Lower lobe of right lung (tissue), 2 donors: ENCODE measurements around the gene RARG. TPM values are rescaled to one million over a fixed set of nuclear protein-coding genes. Genes with fewer than 3 reads are reported as not detected.
A peak's percentile ranks its signal among the peaks of the same experiment; 100 is the strongest.

Source experiments
- ATAC-seq, 2 donors: fragments of 200-7000 bp; cut with Tn5 transposase; one replicate each; pipeline ENCODE4 v1.9.1; 2020 to 2022; ENCODE audit warnings: mild to moderate bottlenecking in 2 of 2, moderate library complexity in 2 of 2
- DNase-seq: peaks from one replicate; pipeline ENCODE4 v3.0.0-alpha.2; 2020
- H3K27ac ChIP-seq: fragments of 200-600 bp; one replicate; pipeline ENCODE4 v1.8.0; 2022
- H3K27me3 ChIP-seq: fragments of 200-600 bp; one replicate; pipeline ENCODE4 v1.8.0; 2022; ENCODE audit warnings: low read depth
- H3K36me3 ChIP-seq: fragments of 200-600 bp; one replicate; pipeline ENCODE4 v1.8.0; 2022; ENCODE audit warnings: mild to moderate bottlenecking
- H3K4me1 ChIP-seq: fragments of 200-600 bp; one replicate; pipeline ENCODE4 v1.8.0; 2022
- H3K4me3 ChIP-seq: fragments of 200-600 bp; one replicate; pipeline ENCODE4 v1.8.0; 2022; ENCODE audit warnings: mild to moderate bottlenecking
- H3K9me3 ChIP-seq: fragments of 200-600 bp; one replicate; pipeline ENCODE4 v1.8.0; 2022
- CTCF ChIP-seq: fragments of 200-600 bp; IDR thresholded peaks from one replicate; pipeline ENCODE4 v1.8.0; 2022; ENCODE audit warnings: antibody characterized with exemption, mild to moderate bottlenecking
- intact Hi-C: fragments of 100-400 bp; cut with DNase I; formaldehyde crosslinking; loops from one replicate; pipeline ENCODE4 v1.11.0; 2022
- total RNA-seq: library from RNA; stranded (reverse); fragmentation: NEBNext Ultra II Directional; extraction: Animal tissue kit (Norgen Biotek cat#: 25700); gene quantifications from one replicate; pipeline ENCODE4 v1.2.1, GENCODE V29; 2021
- donor health status: DM: no; HTN: yes; CAD: no; lungs with severe emphysema.

Gene RARG
- total RNA-seq, 1 donor from 2014 or later: 30.1 TPM

- intact Hi-C loops: no loop called here
- no peak for TF ChIP-seq CTCF
- no peak overlapping the region for H3K27ac ChIP-seq
- H3K4me1 ChIP-seq: peaks cover 31% of the 10 kb centered on the region
- ATAC-seq (no peak), DNase-seq (no peak)
- no peak overlapping the region for H3K4me3 ChIP-seq
- no peaks in the 10 kb centered on the region for H3K9me3 ChIP-seq
- no peaks in the 10 kb centered on the region for H3K27me3 ChIP-seq
- H3K36me3 ChIP-seq: peaks cover 79% of the 10 kb centered on the region
Measured at GRCh38 chr12:53186745-53187144, 45.3 kb downstream of the RARG start.

GRCh38 chr12:53185582-53186153 is 46.3 kb downstream of the RARG start:
- DNase-seq (no peak), ATAC-seq (no peak)
- intact Hi-C loops: no loop called here

DNA sequence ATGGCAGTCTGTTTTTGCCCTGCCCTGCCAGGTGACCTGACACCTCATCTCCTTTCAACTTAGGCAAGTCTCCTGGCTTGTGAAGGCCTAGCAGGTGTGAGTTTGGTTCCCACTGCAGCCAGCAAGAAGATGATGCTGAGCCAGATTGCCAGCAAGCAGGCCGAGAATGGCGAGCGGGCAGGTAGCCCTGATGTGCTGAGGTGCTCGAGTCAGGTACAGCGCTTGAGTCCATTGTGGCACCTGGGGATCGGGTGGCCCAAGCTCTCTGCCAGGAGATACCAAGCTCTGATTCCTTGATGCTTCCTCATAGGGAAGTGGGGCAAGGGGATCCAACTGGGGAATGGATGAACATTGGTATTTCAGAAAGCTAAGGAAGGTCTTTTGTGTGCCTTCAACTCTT is 47.2 kb downstream of the RARG start:
- TF ChIP-seq CTCF: no peak
- intact Hi-C loops: no loop called here
- DNase-seq: no peak
- Histone ChIP-seq H3K27ac (no peak overlapping the region), H3K4me1 (peaks cover 40% of the 10 kb centered on the region), H3K36me3 (peaks cover 74% of the 10 kb centered on the region), H3K4me3 (no peak overlapping the region), H3K9me3 (no peaks in the 10 kb centered on the region), H3K27me3 (no peaks in the 10 kb centered on the region)
- no peak for ATAC-seq

More at GRCh38 chr12:53185582-53186153, 46.3 kb downstream of the RARG start:
- no peak overlapping the region for H3K27ac ChIP-seq
- peaks cover 39% of the 10 kb centered on the region for H3K4me1 ChIP-seq
- H3K27me3 ChIP-seq: no peaks in the 10 kb centered on the region
- no peak overlapping the region for H3K4me3 ChIP-seq
- TF ChIP-seq CTCF: no peak
- no peaks in the 10 kb centered on the region for H3K9me3 ChIP-seq
- peaks cover 74% of the 10 kb centered on the region for H3K36me3 ChIP-seq

- peak overlapping the region; percentile 79 for H3K4me3 ChIP-seq
- H3K27ac ChIP-seq: no peak overlapping the region
- no peak for ATAC-seq
Measured at GRCh38 chr12:53182903-53183302, 49.1 kb downstream of the RARG start.

GRCh38 chr12:53181935-53182334 is 50.1 kb downstream of the RARG start:
- H3K27ac ChIP-seq: no peak overlapping the region

More at GRCh38 chr12:53182903-53183302, 49.1 kb downstream of the RARG start:
- Histone ChIP-seq H3K9me3 (no peaks in the 10 kb centered on the region), H3K4me1 (peaks cover 47% of the 10 kb centered on the region), H3K27me3 (no peaks in the 10 kb centered on the region), H3K36me3 (peaks cover 62% of the 10 kb centered on the region)
- intact Hi-C loops: no loop called here
- DNase-seq: no peak
- no peak for TF ChIP-seq CTCF

More at GRCh38 chr12:53181935-53182334, 50.1 kb downstream of the RARG start:
- H3K4me3 ChIP-seq: peak overlapping the region; percentile 79
- TF ChIP-seq CTCF: no peak
- no peaks in the 10 kb centered on the region for H3K9me3 ChIP-seq
- no peaks in the 10 kb centered on the region for H3K27me3 ChIP-seq
- peaks cover 52% of the 10 kb centered on the region for H3K36me3 ChIP-seq
- peaks cover 47% of the 10 kb centered on the region for H3K4me1 ChIP-seq
- DNase-seq (no peak), ATAC-seq (no peak)
- intact Hi-C loops: no loop called here
